GF-D8 (cell line): ENCODE data around the gene UGP2.
"Not testable (repeated sequence)": the region's sequence is repeated elsewhere in the genome, so short reads cannot be mapped to it uniquely, and the experiment has no call there.

Experiments used
- DNase-seq: peaks from one replicate; lab custom pipeline; 2025; lab: John Stamatoyannopoulos, UW

UGP2 gene

DNA sequence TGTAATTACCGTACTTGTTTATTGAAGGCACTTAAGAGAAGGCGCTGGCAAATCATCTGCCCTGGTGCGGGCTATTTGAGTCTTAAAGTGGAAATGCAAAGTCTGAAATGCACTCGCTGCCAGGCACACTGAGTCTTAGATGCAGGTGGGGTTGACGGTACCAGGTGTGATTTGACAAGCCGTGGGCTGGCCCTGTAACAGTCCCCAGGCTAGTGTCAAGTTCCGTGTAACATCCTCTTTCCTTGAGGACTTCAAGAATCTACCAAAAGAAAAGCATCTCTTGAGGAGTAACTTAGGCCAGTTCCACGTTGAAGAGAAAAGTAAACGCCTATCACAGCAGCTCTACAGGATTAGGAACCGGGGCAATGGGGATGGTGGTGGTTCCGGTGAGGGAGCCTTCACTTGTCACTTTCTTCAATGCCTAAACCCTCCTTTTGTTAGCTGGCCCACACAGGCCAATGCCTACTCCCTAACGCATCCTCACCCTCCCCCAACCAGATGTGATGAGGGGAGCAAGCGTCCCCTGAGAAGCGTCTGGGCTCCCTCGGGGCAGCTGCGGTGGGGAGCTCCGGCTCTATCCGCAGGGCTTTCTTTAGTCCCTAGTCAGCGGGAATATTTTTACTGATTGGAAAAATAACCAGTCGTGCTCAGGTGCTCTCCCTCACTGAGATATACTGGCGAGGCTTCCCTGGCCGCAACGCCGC lies 1.5 kb upstream of the UGP2 start:
- no peak for DNase-seq

GRCh38 chr2:63840785-63841253 lies 877 bp upstream of the UGP2 start:
- peak; percentile 94 for DNase-seq

GRCh38 chr2:63842149-63843061 lies 709 bp downstream of the UGP2 start:
- peak; percentile 44 for DNase-seq

DNA sequence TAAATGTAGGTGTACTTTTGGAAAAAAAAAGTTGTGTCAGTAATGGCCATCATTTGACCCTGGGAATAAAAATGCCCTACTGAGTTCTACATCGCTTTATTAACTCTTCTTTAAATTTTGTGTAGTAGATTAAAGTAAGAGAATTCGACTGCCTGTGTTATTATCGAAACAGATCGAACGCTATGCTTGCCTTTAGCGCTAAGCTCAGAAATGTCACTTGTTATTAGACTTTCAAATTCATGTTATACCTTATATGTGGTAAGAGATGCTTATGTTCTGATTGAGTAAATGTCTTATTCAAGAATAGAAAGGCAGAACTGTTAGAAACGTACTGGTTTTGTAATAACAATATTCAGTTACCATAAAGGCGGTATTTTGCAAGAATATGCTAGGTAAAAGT lies 1.4 kb downstream of the UGP2 start:
- no peak for DNase-seq

- no peak for DNase-seq
Observed at GRCh38 chr2:63843791-63844190, 2.1 kb downstream of the UGP2 start.

DNA sequence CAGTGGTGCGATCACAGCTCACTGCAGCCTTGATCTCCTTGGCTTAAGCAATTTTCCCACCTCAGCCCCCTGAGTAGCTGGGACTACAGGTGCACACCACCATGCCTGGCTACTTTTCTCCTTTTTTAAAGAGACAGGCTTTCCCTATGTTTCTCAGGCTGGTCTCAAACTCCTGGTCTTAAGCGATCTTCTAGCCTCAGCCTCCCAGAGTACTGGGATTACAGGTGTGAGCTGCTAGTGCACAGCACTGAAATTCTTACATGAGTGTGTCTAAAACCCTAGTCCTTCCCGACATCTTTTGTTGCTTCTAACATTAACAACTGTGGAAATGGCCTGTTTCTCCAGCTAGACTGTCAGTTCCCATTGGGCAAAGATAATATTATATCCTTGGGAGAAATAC lies 2.9 kb downstream of the UGP2 start:
- no peak for DNase-seq

DNA sequence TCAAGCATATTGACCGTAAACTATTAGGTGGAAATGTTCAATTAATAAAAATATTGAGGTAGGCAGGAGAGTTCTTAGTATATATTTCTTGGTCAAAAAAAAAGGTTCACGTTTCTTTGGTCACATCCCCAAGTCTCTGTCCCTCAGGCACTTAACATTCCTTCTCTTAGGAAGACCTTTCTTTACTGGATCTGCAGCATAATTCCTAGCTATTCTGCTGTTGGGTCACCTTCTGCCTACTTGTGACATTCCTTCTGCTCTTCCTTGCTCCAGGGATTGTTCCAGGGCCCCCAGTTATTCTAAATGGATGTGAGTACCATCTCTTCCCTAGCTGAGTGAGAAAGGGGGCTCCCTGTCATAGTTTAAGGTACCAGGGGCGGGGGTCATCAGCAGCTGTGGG lies 4.2 kb downstream of the UGP2 start:
- DNase-seq: no peak

- no peak for DNase-seq
Observed at GRCh38 chr2:63846487-63846886, 4.8 kb downstream of the UGP2 start.

- DNase-seq: not testable (repeated sequence)
Observed at GRCh38 chr2:63847571-63847970, 5.9 kb downstream of the UGP2 start.

DNA sequence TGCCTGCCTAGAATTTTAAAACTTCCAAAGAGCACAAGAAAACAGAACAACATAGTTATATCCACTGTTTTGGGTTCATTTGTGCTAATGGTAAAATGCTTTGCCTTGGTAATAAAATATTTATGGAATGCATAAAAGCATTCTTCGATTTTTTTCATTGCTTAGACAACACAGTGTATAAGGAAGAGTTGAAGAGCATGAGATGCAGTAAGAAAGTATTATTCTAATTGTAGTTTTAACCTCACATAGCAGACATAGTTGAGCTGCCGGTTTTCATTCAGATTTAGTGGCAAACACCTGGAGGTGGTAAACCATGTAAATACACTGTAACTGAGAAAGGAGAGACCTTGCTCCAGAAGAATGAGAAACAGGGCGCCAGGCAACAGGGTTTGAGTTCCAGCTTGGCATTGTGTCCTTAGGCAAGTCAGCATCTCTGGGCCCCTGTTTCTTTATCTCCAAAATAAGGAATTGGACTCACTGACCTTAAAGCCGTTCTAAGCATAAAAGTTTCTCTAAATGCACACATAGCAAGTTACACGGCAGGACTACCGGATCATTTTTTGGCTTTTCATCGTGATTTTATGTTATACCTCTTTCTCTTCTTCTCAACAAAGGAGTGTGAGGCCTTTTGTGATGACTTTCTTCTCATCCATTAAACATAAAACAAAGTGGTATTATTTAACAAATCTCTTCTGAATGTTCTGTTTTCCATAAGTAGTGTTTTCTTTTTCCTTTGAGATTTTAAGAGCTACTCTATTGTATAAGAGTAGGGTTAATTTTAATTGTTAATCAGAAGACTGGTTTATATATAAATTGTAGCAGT lies 7.9 kb downstream of the UGP2 start:
- no peak for DNase-seq

GRCh38 chr2:63850204-63850571 lies 8.5 kb downstream of the UGP2 start:
- DNase-seq: no peak

GRCh38 chr2:63850649-63851048 lies 9.0 kb downstream of the UGP2 start:
- DNase-seq: no peak

GRCh38 chr2:63851691-63852311 lies 10.1 kb downstream of the UGP2 start:
- DNase-seq: no peak

DNA sequence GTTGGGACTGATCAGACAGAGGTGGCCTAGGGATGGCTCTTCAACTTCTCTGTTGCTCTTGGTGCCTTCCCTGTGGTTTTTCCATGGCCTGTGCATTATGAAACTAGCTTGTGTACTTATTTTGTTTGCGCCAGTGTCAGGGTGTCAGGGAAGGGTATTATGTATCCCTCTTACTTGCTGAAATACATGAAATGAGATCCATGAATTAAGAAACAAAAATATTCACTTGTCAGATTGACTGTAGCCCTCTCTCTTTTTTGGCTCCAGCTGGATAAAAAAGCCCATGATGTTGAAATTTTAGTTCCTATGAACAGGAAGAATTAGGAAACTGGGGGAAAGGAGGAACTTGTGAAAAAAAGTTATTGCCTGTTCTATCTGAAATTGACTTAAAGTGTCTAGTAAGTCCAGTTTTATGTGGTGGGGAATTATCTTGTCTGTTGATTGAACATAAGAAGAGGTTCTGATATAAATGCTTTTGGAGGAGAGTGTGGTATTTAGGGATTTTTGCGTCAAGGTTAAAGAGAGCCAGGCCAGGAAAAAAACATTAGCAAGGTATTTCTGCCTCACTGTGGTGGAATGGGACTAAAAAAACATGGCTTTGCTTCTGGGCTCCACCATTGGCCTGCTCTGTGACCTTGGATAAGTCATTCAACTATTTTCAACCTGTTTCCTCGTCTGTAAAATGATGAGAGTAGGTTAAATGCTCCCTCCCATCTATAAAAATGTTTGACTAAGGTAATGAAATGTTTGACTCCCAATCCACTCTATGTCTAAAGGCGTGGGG lies 12.0 kb downstream of the UGP2 start:
- peak; percentile 78 for DNase-seq

GRCh38 chr2:63855418-63856302 lies 14.0 kb downstream of the UGP2 start:
- DNase-seq: no peak

DNA sequence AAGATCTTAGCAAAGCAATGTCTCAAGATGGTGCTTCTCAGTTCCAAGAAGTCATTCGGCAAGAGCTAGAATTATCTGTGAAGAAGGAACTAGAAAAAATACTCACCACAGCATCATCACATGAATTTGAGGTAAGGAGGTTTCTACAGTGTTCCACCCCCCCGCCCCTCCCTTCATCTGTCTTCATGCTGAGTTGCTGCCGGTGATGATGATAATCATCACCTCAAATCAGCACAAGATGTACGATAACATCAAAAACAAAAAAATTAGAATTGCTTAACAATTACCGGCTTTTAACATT lies 14.6 kb downstream of the UGP2 start:
- peak; percentile 98 for DNase-seq

GRCh38 chr2:63858291-63858690 lies 16.6 kb downstream of the UGP2 start:
- no peak for DNase-seq

- DNase-seq: peak; percentile 12
Observed at GRCh38 chr2:63861220-63861822, 19.6 kb downstream of the UGP2 start.

DNA sequence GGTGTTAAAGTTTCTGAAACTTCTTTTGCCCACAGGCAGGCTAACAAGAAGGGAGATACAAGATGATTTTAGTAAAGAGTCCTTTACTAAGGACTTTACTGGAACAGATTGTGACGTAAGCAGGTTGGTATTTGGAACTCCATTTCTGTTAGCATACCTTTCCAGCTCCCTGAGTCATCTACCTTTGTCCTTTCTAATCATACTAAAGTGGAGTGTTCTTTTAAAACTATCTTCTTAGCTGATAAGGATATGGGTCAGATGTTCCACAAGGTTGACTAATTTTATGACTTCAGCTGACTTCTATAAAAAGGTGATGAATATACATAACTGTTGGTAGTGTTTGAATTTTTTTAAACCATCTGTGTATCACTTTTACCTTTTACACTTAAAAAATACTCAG lies 21.1 kb downstream of the UGP2 start:
- DNase-seq: no peak

GRCh38 chr2:63863707-63864106 lies 22.0 kb downstream of the UGP2 start:
- no peak for DNase-seq
